NCI-H187 (cell line): Measurements from ENCODE around the gene ZDHHC14.

Experiments
- DNase-seq, 2 experiments: peaks; one replicate each; lab custom pipeline; 2025; lab: John Stamatoyannopoulos, UW

The ZDHHC14 gene

GRCh38 chr6:157669323-157669722 is 288.3 kb downstream of the ZDHHC14 start:
- no peak for DNase-seq

GRCh38 chr6:157669747-157670216 is 288.8 kb downstream of the ZDHHC14 start:
- no peak for DNase-seq

GRCh38 chr6:157670466-157671186 is 289.6 kb downstream of the ZDHHC14 start:
- no peak for DNase-seq

DNA sequence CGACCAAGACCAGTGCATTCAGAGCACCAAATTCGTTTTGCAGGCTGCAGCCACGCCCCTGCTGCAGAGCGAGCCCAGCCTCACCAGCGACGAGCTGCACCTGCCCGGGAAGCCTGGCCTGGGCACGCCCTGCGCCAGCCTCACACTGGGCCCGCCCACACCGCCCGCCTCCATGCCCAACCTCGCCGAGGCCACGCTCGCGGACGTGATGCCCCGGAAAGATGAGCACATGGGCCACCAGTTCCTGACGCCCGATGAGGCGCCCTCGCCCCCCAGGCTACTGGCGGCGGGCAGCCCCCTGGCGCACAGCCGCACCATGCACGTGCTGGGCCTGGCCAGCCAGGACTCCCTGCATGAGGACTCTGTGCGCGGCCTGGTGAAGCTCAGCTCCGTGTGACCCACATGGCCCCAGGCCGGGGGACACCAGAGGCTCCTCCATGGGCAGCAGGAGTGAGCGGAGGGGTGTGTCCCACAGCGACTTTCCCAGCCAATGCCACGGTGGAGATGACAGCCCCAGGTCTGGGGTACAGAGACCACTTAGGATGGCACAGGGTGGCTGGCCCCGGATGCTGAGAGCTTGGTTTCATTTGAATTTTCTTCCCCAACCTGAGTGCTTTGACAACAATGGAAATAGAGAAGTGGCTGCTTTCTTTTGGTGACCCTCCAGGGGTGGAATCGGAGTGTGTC is 291.9 kb downstream of the ZDHHC14 start:
- DNase-seq: peak; percentile 39 to 85

DNA sequence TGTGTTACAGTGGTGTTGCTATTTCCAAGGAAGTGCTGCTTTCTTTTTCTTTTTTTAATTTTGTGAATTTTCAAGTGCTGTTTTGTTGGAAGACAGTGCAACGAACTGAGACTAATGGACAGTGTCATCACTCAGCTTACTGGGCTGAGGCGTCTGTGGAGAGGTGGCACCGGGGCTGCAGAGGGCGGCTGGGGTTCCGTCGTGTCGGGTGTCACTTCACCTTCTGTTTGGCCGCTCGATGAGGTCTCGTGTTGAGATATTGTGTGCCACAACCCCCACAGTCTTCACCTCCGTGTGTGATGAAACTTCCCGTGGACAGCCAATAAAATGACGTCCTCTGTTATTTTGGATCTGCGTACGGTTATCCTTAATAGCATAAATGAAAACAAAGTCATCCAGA is 292.6 kb downstream of the ZDHHC14 start:
- no peak for DNase-seq

DNA sequence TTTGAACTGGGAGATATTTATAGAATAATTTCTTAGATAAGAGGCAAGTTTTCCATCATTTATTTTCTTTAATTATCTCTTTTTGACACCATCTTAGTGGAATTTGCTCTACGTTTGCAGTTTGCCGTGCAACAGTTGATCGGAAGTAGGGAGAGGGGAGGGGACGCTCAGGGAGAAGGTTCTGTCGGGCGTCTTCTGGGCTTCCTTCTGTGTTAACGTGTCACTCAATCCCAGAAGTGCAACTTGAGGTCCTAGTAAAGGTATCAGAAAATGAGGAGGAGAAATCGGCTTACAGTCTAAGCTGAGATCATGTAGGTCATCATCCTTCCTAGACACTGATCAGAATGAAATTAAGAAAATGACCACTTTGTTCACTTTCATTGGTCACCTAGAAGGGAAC is 293.1 kb downstream of the ZDHHC14 start:
- DNase-seq: no peak

DNA sequence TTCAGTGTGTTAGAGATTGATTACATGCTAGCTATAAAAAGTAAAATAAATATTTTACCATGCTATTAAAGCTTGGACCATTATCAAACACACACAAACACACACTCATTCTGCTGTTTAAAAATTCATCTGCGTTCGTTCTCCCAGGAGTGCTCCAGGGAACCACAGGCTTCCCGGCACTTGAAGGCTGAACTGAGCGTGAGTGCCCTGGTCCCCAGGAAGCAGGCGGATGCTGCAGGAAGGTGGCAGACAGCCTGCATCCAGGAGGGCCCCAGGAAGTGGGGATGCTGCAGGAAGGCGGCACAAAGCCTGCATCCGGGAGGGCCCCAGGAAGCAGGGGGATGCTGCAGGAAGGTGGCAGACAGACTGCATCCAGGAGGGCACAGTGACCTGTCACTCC is 294.8 kb downstream of the ZDHHC14 start:
- DNase-seq: no peak

- DNase-seq: no peak
These were observed 295.3 kb downstream of the ZDHHC14 start for GRCh38 chr6:157676241-157676640.

DNA sequence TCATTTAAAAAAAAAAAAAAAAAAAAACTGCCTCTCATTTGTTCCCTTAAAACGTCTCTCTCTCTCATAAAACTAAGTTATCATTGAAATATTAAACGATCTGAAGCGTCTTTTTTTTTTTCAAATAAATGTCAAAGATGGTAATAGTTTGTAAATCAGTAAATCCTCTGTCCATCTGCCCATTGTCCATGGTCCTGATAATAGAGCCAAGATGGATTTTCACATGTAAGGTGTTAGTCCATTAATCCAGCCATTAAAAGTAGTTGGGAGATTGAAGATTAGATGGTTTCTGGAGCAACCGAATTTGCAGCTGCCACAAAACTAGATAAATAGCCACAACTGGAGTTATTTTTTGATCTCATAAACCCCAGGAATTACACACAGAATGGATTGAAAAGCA is 296.2 kb downstream of the ZDHHC14 start:
- no peak for DNase-seq

DNA sequence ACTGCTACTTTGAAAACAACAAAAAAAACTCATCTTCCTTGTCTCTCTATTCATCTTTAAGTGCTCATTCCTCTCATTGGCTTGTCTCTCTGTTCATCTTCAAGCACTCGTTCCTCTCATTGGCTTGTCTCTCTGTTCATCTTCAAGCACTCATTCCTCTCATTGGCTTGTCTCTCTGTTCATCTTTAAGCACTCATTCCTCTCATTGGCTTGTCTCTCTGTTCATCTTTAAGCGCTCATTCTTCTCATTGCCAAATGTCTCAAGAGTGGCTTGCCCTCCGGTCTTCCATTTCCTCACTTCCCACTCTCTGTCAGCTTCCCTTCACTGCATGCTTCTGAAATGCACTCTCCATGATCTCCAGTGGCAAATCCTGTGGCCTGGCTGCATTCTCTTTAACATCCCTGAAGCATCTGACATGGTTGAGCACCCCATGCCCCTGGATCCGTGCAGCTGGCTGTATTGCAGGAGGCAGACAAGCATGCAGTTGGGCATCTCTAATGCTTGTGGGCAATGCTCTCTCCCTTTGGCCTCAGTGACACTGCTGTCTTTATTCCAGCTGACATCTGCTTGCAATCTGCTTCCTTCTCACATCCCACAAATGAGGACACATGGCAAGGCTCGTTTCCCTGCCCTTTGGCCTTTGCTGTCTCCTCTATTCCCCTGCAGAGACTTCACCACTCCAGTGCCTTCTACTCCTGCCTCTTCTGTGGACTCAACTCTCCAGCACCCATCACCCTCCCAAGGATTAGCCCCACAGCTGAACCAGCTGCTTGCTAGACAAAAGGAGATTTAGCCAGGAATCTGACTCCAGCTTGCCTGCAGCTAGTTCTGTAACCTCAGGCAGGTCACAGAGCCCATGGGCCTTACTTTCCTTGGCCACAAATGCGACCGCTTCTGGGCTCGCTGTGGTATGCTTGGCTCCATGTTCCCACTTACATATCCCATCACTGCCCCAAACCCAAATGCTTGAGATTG is 298.9 kb downstream of the ZDHHC14 start:
- no peak for DNase-seq

DNA sequence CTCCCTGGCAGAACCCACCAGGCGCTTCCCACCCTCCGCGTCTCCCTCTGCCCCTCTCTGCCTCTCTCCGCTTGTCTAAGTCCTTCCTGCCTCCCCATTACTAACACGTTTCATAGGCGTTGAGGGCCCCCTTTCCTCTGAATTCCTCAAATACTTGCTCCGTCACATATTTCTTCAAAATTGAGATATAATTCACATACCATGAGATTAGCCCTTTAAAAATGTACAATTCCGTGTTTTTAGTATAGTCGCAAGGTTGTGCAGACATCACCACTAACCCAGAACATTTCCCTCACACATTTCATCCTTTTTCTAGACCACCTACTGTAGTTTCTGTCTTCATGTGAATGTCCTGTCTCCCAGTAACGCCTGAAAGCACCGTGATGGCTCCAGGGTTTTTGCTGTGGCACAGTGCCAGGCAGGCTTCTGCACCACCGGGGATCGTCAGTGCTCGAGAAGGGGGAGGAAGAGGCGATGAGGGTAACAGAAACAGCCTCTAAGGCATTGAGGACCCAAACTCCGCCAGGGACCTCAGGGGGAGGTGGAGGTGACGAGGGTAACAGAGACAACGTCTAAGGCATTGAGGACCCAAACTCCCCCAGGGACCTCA is 300.2 kb downstream of the ZDHHC14 start:
- DNase-seq: no peak

GRCh38 chr6:157682856-157683481 is 302.0 kb downstream of the ZDHHC14 start:
- no peak for DNase-seq

- DNase-seq: no peak
These were observed 302.7 kb downstream of the ZDHHC14 start for GRCh38 chr6:157683707-157684106.

DNA sequence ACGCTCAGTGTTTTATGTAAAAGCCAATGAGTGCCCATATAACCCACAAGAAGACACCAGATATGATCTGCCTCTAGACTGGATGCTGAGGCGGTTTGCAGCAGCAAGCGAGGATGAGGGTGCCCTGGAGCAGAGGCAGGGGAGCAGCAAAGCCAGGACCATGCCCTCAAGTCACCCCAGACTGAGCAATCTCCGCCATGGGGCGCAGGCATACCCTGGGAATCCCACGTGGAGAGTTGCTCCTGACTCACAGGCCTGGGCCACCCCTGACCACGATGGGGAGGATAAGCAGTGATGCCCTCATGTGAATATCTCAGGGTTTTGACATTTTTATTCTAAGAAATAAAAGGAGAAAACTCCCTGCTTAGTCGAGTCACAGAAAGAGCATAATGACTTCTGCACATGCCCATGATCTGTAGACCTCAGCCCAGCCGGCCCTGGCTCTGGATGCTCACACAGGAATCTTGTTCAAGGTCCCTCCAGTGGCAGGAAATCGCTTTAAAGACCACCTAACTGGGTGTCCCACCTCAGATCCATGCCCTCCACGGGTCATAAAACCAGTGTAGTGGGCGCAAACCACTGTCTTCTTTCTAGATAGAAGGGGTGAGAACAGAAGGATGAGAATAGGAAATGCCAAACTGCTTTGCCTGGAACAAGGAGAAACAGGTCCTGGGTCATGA is 303.8 kb downstream of the ZDHHC14 start:
- no peak for DNase-seq

DNA sequence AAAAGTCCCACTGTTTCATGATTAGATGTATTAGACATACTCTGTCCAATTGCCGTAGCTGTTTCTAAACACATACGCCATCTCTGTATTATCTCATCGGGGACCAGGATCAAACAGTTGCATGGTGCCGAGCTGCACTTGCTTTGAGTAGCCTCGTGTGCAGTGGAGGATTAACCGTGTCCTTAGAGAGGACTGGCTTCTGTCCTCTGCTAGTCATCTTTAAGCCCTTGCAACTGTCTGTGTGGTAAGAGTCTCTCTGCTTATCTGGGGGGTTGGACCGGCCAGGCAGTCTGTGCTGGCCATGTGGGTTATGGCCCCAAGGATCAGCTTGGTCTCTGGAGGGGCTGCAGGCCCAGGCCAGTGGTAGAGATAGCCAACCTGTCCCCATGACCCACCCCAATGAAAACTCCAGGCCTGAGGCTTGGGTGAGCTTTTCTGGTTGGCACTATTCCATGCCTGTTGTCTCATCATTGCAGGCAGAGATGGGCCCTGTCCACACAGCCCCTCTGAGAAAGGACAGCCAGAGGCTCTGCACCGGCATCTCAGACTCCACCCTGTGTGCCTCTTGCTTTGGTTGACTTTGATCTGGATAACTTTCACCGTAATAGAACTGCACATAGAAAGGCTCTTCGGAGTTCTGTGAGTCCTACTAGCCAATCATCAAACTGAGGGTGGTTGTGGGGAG is 304.7 kb downstream of the ZDHHC14 start:
- no peak for DNase-seq

GRCh38 chr6:157688275-157688959 is 307.4 kb downstream of the ZDHHC14 start:
- no peak for DNase-seq

DNA sequence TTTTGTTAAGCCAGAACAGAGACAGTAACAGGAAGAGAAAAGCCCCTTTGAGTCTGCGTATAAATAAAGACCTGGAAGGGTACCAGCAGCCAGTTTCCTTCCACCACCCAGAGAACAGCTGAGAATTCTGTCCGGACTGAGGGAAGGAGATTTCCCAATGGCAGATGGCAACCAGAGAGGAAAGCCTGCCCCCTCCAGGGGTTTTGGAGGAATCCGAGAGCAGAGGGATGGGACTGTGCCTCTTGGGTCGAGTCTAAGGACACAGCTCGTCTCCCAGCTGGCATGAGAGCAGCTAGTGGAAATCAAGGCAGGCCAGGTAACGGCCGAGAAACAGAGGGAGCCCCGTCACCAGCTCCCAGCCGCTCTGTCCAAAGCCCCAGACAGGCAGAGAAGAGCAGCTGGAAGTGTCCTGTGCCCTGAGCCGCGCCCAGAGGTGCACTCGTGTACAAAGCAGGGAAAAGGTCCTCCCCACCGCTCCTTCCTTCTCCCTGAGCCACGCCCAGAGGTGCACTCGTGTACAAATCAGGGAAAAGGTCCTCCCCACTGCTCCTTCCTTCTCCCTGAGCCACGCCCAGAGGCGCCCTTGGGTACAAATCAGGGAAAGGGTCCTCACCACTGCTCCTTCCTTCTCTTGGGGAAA is 308.1 kb downstream of the ZDHHC14 start:
- no peak for DNase-seq

- DNase-seq: no peak
These were observed 308.9 kb downstream of the ZDHHC14 start for GRCh38 chr6:157689875-157690274.
